Heart left ventricle (tissue), 13 donors: Measurements from ENCODE around the gene SCUBE3.

Experiments used
- CTCF ChIP-seq, 12 donors: fragments of 200-600 bp; sonication (generic) in 4 of 12; IDR thresholded peaks; one replicate each; pipeline versions ENCODE4 v1.5.0 to v1.8.0; 2018 to 2022; ENCODE audit warnings: antibody characterized with exemption in 12 of 12, mild to moderate bottlenecking in 5 of 12
- POLR2A ChIP-seq, 2 donors: fragments of 450-650 bp; IDR thresholded peaks; one replicate each; pipeline ENCODE4 v1.6.1; 2017; ENCODE audit warnings: antibody characterized with exemption in 2 of 2, mild to moderate bottlenecking in 2 of 2, moderate library complexity in 2 of 2
- donor health status: ischemic (EF 13 %, LVEDD 7.1; RV severe dilation, severe dysfunction).
- donor health status: DM: no; HTN: yes; CAD: no.
- donor health status: DM: no; HTN: no; CAD: no.
- donor health status: ischemic (EF 25% LVEDD 6.9; RV normal size, moderate dysfunction).
- donor health status: ischemic (EF 25% LVEDD 5.7; RV mildly dilated, moderate dysfunction).
- donor health status: ischemic (EF 35%, LVEDD 5.7; RV mildly dilated, moderate dysfunction).
- donor health status: nonischemic (EF 11% LVEDD 7.7; RV severe dilation, severe dysfunction).
- donor health status: DM: yes; HTN: yes; CAD: no.
- donor health status: PGD.
- donor health status: ischemic (EF 29% LVEDD 5.4; RV normal size, mild dysfunction).
- donor health status: nonischemic (EF 23%, LVEDD 6.1; RV moderate dilation, normal function).

- TF ChIP-seq CTCF (IDR thresholded peaks at IDR 0.05) (no peak), POLR2A (IDR thresholded peaks at IDR 0.05) (no peak)
Observed at GRCh38 chr6:35219683-35220326, 6.0 kb downstream of the SCUBE3 start.
